ENCODE measurements around the gene UBE2F. TPM values are rescaled to one million over a fixed set of nuclear protein-coding genes. Genes with fewer than 3 reads are reported as not detected.

Gene UBE2F
- total and polyA plus RNA-seq, 2 of the 4 experiments (the other 2 are of a cell fraction) = 44.6 to 59.8 TPM

GRCh38 chr2:237955640-237956401, 11.0 kb upstream of the UBE2F start (continued):
- TF ChIP-seq FOS (IDR thresholded peaks at IDR 0.05; ENCODE audit: low read depth, low read length) = no peak
- TF ChIP-seq POLR2A (IDR thresholded peaks at IDR 0.05; ENCODE audit: low read depth, low read length) = no peak

GRCh38 chr2:237956402-237956736, 10.4 kb upstream of the UBE2F start:
- Histone ChIP-seq H3K14ac (replicated peaks; ENCODE audit: low read depth, low read length) (no peak overlapping the region), H2AK9ac (replicated peaks; ENCODE audit: low read depth, low read length, poor library complexity) (no peak overlapping the region), H3K23ac (ENCODE audit: low read depth, low read length) (no peak overlapping the region), H2BK120ac (ENCODE audit: low read depth, low read length) (no peak overlapping the region), H4K8ac (ENCODE audit: low read depth in 2 of 2, low read length in 2 of 2) (no peak overlapping the region), H3K18ac (ENCODE audit: low read depth, low read length) (peak overlapping the region; percentile 39; the same call in 1 of the 2 replicates), H3K56ac (ENCODE audit: extremely low read depth, insufficient read depth, low read length) (no peak overlapping the region), H3K27me3 (ENCODE audit: control insufficient read depth, insufficient read depth, low read length) (peaks cover 23% of the 10 kb centered on the region), H3K4me2 (ENCODE audit: low read depth, low read length) (peak overlapping the region; percentile 48), H2AFZ (replicated peaks; ENCODE audit: low read length, poor library complexity) (peak overlapping the region; percentile 85), H2BK15ac (ENCODE audit: low read depth, low read length) (no peak overlapping the region), H2BK5ac (ENCODE audit: low read depth, low read length, poor library complexity, severe bottlenecking) (no peak overlapping the region), H2BK20ac (ENCODE audit: low read depth, low read length) (no peak overlapping the region), H4K20me1 (ENCODE audit: insufficient read depth, low read length) (no peaks in the 10 kb centered on the region), H3K4me1 (ENCODE audit: control insufficient read depth, insufficient read depth, low read length) (peaks cover 2% of the 10 kb centered on the region; the same call in 1 of the 2 replicates), H3K9me3 (ENCODE audit: control insufficient read depth, insufficient read depth, low read length) (peaks cover 5% of the 10 kb centered on the region), H3K9ac (ENCODE audit: low read depth, low read length) (peak overlapping the region; percentile 29; the same call in 1 of the 2 replicates), H3K9me1 (ENCODE audit: insufficient read depth, low read length) (no peaks in the 10 kb centered on the region), H4K5ac (ENCODE audit: low read depth, low read length) (peak overlapping the region; percentile 35; the same call in 1 of the 2 replicates), H3K36me3 (ENCODE audit: control insufficient read depth, insufficient read depth, low read length) (no peaks in the 10 kb centered on the region), H4K91ac (ENCODE audit: insufficient read depth, low read depth, low read length) (no peak overlapping the region), H3K4me3 (ENCODE audit: insufficient read depth, low read depth, low read length) (peak overlapping the region; percentile 24; the same call in 1 of the 2 replicates), H3K27ac (ENCODE audit: insufficient read depth, low read length) (no peak overlapping the region), H3K4ac (ENCODE audit: low read depth, low read length) (no peak overlapping the region), H3K79me1 (ENCODE audit: low read depth in 1 of 2, low read length in 2 of 2) (no peaks in the 10 kb centered on the region), H2AK5ac (ENCODE audit: low read depth, low read length) (no peak overlapping the region)
- intact Hi-C loops (cut with micrococcal nuclease) = no loop called here
- CTCF ChIA-PET = no interaction called here
- in situ Hi-C loops (cut with MboI; ENCODE audit: low sequenced_read_pairs) = no loop called here
- 1% methylated on average over 9 of the region's 23 CpGs; no CpG with 5 or more reads in 1 of the 2 experiments for WGBS, 2 experiments (ENCODE audit: extremely low coverage in 2 of 2, insufficient read length in 1 of 2)
- dilution Hi-C loops (cut with HindIII; ENCODE audit: low sequenced_read_pairs, unreplicated experiment) = no loop called here
- BruUV-seq (replicated peaks) = no TSS peak
- ATAC-seq (ENCODE audit: low read depth) (peak; percentile 63), DNase-seq (no peak)
- TF ChIP-seq USF2 (IDR thresholded peaks at IDR 0.05; ENCODE audit: low read depth, low read length) = no peak
- no peak for TF ChIP-seq RAD21 (IDR thresholded peaks at IDR 0.05; ENCODE audit: low read length)
- no peak for TF ChIP-seq SMC3 (IDR thresholded peaks at IDR 0.05; ENCODE audit: low read depth, low read length)
- no peak for TF ChIP-seq BHLHE40 (IDR thresholded peaks at IDR 0.05; ENCODE audit: low read depth, low read length)
- TF ChIP-seq MXI1 (IDR thresholded peaks at IDR 0.05; ENCODE audit: borderline replicate concordance, low read depth, low read length) = no peak
- TF ChIP-seq FOS (IDR thresholded peaks at IDR 0.05; ENCODE audit: low read depth, low read length) = no peak
- no peak for TF ChIP-seq CEBPB (IDR thresholded peaks at IDR 0.05; ENCODE audit: low read depth, low read length)
- no peak for TF ChIP-seq POLR2A (IDR thresholded peaks at IDR 0.05; ENCODE audit: low read depth, low read length)
- POLR2A ChIA-PET (ENCODE audit: unreplicated experiment) = no interaction called here
